ENCODE results near the gene PTPRD. TPM values are rescaled to one million over a fixed set of nuclear protein-coding genes. Genes with fewer than 3 reads are reported as not detected.

PTPRD gene
- polyA plus RNA-seq, 1 donor: 88.9 TPM

GRCh38 chr9:8659108-8659507, 1953.7 kb downstream of the PTPRD start:
- no peak for DNase-seq

- DNase-seq: no peak
Measured at GRCh38 chr9:8655071-8655470, 1957.7 kb downstream of the PTPRD start.

- DNase-seq: no peak
Measured at GRCh38 chr9:8653855-8654254, 1958.9 kb downstream of the PTPRD start.

GRCh38 chr9:8653111-8653510, 1959.7 kb downstream of the PTPRD start:
- no peak for DNase-seq

- peak; percentile 29 for DNase-seq
Measured at GRCh38 chr9:8652255-8652654, 1960.5 kb downstream of the PTPRD start.

GRCh38 chr9:8651846-8652215, 1961.0 kb downstream of the PTPRD start:
- no peak for DNase-seq

- DNase-seq: no peak
Measured at GRCh38 chr9:8651070-8651845, 1961.5 kb downstream of the PTPRD start.

GRCh38 chr9:8649807-8650206, 1963.0 kb downstream of the PTPRD start:
- DNase-seq: no peak

- no peak for DNase-seq
Measured at GRCh38 chr9:8649160-8649559, 1963.6 kb downstream of the PTPRD start.

- no peak for DNase-seq
Measured at GRCh38 chr9:8648271-8648845, 1964.4 kb downstream of the PTPRD start.

- DNase-seq: no peak
Measured at GRCh38 chr9:8647824-8648223, 1965.0 kb downstream of the PTPRD start.

GRCh38 chr9:8644571-8644970, 1968.2 kb downstream of the PTPRD start:
- no peak for DNase-seq

GRCh38 chr9:8643896-8644295, 1968.9 kb downstream of the PTPRD start:
- no peak for DNase-seq

- DNase-seq: no peak
Measured at GRCh38 chr9:8643464-8643863, 1969.3 kb downstream of the PTPRD start.

GRCh38 chr9:8640761-8641160, 1972.0 kb downstream of the PTPRD start:
- no peak for DNase-seq

GRCh38 chr9:8637626-8638025, 1975.2 kb downstream of the PTPRD start:
- no peak for DNase-seq

- DNase-seq: no peak
Measured at GRCh38 chr9:8633784-8634183, 1979.0 kb downstream of the PTPRD start.

GRCh38 chr9:8632493-8632892, 1980.3 kb downstream of the PTPRD start:
- DNase-seq: no peak

GRCh38 chr9:8628791-8629190, 1984.0 kb downstream of the PTPRD start:
- DNase-seq: no peak

GRCh38 chr9:8627976-8628679, 1984.7 kb downstream of the PTPRD start:
- no peak for DNase-seq

- DNase-seq: no peak
Measured at GRCh38 chr9:8622871-8623270, 1989.9 kb downstream of the PTPRD start.

- DNase-seq: no peak
Measured at GRCh38 chr9:8622222-8622802, 1990.5 kb downstream of the PTPRD start.

- DNase-seq: no peak
Measured at GRCh38 chr9:8621416-8621815, 1991.4 kb downstream of the PTPRD start.

GRCh38 chr9:8616414-8616813, 1996.4 kb downstream of the PTPRD start:
- no peak for DNase-seq

All from hindlimb muscle (tissue), 1 donor.